Measurements from ENCODE around the gene CAD. TPM values are rescaled to one million over a fixed set of nuclear protein-coding genes. Genes with fewer than 3 reads are reported as not detected.

Gene CAD
- total RNA-seq, 1 donor from 2014 or later, result 51.2 TPM

DNA sequence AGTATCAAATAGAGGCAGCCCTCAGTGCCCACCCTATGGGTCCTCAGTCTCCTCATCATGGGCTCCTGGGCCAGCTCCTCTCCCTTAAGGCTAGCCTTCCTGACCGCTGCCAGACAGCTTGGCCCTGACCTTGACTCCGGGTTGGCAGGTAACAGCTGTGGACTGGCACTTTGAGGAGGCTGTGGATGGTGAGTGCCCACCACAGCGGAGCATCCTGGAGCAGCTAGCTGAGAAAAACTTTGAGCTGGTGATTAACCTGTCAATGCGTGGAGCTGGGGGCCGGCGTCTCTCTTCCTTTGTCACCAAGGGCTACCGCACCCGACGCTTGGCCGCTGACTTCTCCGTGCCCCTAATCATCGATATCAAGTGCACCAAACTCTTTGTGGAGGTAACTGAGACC is 19.0 kb downstream of the CAD start:
- FAIRE-seq, result no peak
- Mint-ChIP-seq H3K27ac (ENCODE audit: unreplicated experiment) (no peak overlapping the region), H3K4me1 (ENCODE audit: low read depth, unreplicated experiment) (no peaks in the 10 kb centered on the region), H3K27me3 (ENCODE audit: low read depth, unreplicated experiment) (no peaks in the 10 kb centered on the region), H3K9me3 (ENCODE audit: unreplicated experiment) (no peaks in the 10 kb centered on the region), H3K4me3 (ENCODE audit: unreplicated experiment) (no peak overlapping the region), H3K36me3 (ENCODE audit: low read depth, unreplicated experiment) (peaks cover 22% of the 10 kb centered on the region)
- Histone ChIP-seq H3K27ac (ENCODE audit: low read depth, low read length) (no peak overlapping the region), H3K79me2 (ENCODE audit: insufficient read depth, low read length) (no peaks in the 10 kb centered on the region), H2AFZ (ENCODE audit: low read depth, low read length) (no peak overlapping the region), H3K4me2 (ENCODE audit: low read length) (no peak overlapping the region), H3K27me3 (ENCODE audit: insufficient read depth, low read length) (no peaks in the 10 kb centered on the region), H3K4me1 (ENCODE audit: insufficient read depth, low read length) (no peaks in the 10 kb centered on the region), H3K36me3 (ENCODE audit: insufficient read depth, low read length) (peaks cover 74% of the 10 kb centered on the region), H3K9me3 (ENCODE audit: insufficient read depth, low read depth, low read length) (no peaks in the 10 kb centered on the region), H3K9ac (ENCODE audit: low read length) (no peak overlapping the region), H3K4me3 (ENCODE audit: insufficient read depth, low read depth, low read length) (no peak overlapping the region), H4K20me1 (ENCODE audit: insufficient read depth, low read length) (peaks cover 18% of the 10 kb centered on the region)
- TF ChIP-seq EZH2 (IDR thresholded peaks at IDR 0.05; ENCODE audit: insufficient read depth, low read length), result no peak
- TF ChIP-seq, protein P1, sequence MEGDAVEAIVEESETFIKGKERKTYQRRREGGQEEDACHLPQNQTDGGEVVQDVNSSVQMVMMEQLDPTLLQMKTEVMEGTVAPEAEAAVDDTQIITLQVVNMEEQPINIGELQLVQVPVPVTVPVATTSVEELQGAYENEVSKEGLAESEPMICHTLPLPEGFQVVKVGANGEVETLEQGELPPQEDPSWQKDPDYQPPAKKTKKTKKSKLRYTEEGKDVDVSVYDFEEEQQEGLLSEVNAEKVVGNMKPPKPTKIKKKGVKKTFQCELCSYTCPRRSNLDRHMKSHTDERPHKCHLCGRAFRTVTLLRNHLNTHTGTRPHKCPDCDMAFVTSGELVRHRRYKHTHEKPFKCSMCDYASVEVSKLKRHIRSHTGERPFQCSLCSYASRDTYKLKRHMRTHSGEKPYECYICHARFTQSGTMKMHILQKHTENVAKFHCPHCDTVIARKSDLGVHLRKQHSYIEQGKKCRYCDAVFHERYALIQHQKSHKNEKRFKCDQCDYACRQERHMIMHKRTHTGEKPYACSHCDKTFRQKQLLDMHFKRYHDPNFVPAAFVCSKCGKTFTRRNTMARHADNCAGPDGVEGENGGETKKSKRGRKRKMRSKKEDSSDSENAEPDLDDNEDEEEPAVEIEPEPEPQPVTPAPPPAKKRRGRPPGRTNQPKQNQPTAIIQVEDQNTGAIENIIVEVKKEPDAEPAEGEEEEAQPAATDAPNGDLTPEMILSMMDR (IDR thresholded peaks at IDR 0.05; ENCODE audit: insufficient read depth, low read depth, low read length), result no peak
- no peak for DNase-seq (ENCODE audit: low read depth)

DNA sequence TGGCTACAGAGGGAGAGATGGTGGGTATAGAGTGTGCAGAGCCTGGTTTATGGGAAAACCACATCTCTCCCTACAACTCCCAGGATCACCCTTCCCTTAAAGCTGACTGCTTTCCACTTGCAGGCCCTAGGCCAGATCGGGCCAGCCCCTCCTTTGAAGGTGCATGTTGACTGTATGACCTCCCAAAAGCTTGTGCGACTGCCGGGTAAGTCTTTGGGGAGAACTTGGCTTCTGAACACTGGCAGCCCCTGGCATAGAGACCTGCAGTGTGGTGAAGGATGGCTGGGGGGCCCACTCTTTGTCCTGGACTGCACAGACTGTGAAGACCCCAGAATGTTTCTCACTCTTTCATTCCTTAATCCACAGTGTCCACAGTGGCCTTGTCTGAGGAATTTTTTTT is 19.5 kb downstream of the CAD start:
- no peak for TF ChIP-seq EZH2 (IDR thresholded peaks at IDR 0.05; ENCODE audit: insufficient read depth, low read length)
- TF ChIP-seq, protein P1 (IDR thresholded peaks at IDR 0.05; ENCODE audit: insufficient read depth, low read depth, low read length), result no peak
- no peak overlapping the region for H3K4me3 Mint-ChIP-seq (ENCODE audit: unreplicated experiment)

DNA sequence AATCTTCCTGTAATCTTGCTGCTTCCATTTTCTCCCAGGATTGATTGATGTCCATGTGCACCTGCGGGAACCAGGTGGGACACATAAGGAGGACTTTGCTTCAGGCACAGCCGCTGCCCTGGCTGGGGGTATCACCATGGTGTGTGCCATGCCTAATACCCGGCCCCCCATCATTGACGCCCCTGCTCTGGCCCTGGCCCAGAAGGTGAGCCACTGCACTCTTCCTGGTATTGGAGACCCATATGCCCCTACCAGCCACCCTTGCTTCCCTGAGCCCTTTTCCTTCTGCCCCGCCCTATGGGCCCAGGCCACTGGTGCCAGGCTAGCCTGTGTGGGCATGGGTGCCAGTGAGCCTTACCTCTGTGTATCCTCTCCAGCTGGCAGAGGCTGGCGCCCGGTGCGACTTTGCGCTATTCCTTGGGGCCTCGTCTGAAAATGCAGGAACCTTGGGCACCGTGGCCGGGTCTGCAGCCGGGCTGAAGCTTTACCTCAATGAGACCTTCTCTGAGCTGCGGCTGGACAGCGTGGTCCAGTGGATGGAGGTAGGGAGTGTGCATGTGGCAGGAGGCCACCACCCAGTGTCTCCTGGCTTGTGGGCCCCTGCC is 20.3 kb downstream of the CAD start:
- no peak for TF ChIP-seq EZH2 (IDR thresholded peaks at IDR 0.05; ENCODE audit: insufficient read depth, low read length)
- TF ChIP-seq, protein P1 (IDR thresholded peaks at IDR 0.05; ENCODE audit: insufficient read depth, low read depth, low read length), result no peak

More for the DNA sequence above, 19.5 kb downstream of the CAD start:
- Histone ChIP-seq H3K4me2 (ENCODE audit: low read length) (no peak overlapping the region), H3K9me3 (ENCODE audit: insufficient read depth, low read depth, low read length) (no peaks in the 10 kb centered on the region), H4K20me1 (ENCODE audit: insufficient read depth, low read length) (peaks cover 19% of the 10 kb centered on the region), H2AFZ (ENCODE audit: low read depth, low read length) (no peak overlapping the region), H3K36me3 (ENCODE audit: insufficient read depth, low read length) (peaks cover 70% of the 10 kb centered on the region), H3K4me3 (ENCODE audit: insufficient read depth, low read depth, low read length) (no peak overlapping the region), H3K27ac (ENCODE audit: low read depth, low read length) (no peak overlapping the region), H3K79me2 (ENCODE audit: insufficient read depth, low read length) (no peaks in the 10 kb centered on the region), H3K9ac (ENCODE audit: low read length) (no peak overlapping the region), H3K4me1 (ENCODE audit: insufficient read depth, low read length) (no peaks in the 10 kb centered on the region), H3K27me3 (ENCODE audit: insufficient read depth, low read length) (no peaks in the 10 kb centered on the region)
- H3K27ac Mint-ChIP-seq (ENCODE audit: unreplicated experiment), result no peak overlapping the region
- H3K27me3 Mint-ChIP-seq (ENCODE audit: low read depth, unreplicated experiment), result no peaks in the 10 kb centered on the region
- FAIRE-seq, result no peak
- H3K36me3 Mint-ChIP-seq (ENCODE audit: low read depth, unreplicated experiment), result peaks cover 20% of the 10 kb centered on the region
- DNase-seq (ENCODE audit: low read depth), result no peak
- no peaks in the 10 kb centered on the region for H3K9me3 Mint-ChIP-seq (ENCODE audit: unreplicated experiment)
- H3K4me1 Mint-ChIP-seq (ENCODE audit: low read depth, unreplicated experiment), result no peaks in the 10 kb centered on the region

More for the DNA sequence above, 20.3 kb downstream of the CAD start:
- no peak overlapping the region for H3K4me3 Mint-ChIP-seq (ENCODE audit: unreplicated experiment)
- no peak overlapping the region for H3K27ac ChIP-seq (ENCODE audit: low read depth, low read length)
- no peak overlapping the region for H3K4me3 ChIP-seq (ENCODE audit: insufficient read depth, low read depth, low read length)
- H3K4me2 ChIP-seq (ENCODE audit: low read length), result no peak overlapping the region
- no peak overlapping the region for H3K27ac Mint-ChIP-seq (ENCODE audit: unreplicated experiment)
- FAIRE-seq (no peak), DNase-seq (ENCODE audit: low read depth) (no peak)
- H3K79me2 ChIP-seq (ENCODE audit: insufficient read depth, low read length), result no peaks in the 10 kb centered on the region
- H4K20me1 ChIP-seq (ENCODE audit: insufficient read depth, low read length), result peaks cover 19% of the 10 kb centered on the region
- no peaks in the 10 kb centered on the region for H3K9me3 Mint-ChIP-seq (ENCODE audit: unreplicated experiment)
- H3K27me3 Mint-ChIP-seq (ENCODE audit: low read depth, unreplicated experiment), result no peaks in the 10 kb centered on the region
- H3K36me3 ChIP-seq (ENCODE audit: insufficient read depth, low read length), result peaks cover 66% of the 10 kb centered on the region
- H3K4me1 ChIP-seq (ENCODE audit: insufficient read depth, low read length), result no peaks in the 10 kb centered on the region
- no peaks in the 10 kb centered on the region for H3K4me1 Mint-ChIP-seq (ENCODE audit: low read depth, unreplicated experiment)
- H3K27me3 ChIP-seq (ENCODE audit: insufficient read depth, low read length), result no peaks in the 10 kb centered on the region
- no peak overlapping the region for H3K9ac ChIP-seq (ENCODE audit: low read length)
- no peak overlapping the region for H2AFZ ChIP-seq (ENCODE audit: low read depth, low read length)
- H3K36me3 Mint-ChIP-seq (ENCODE audit: low read depth, unreplicated experiment), result peaks cover 24% of the 10 kb centered on the region
- H3K9me3 ChIP-seq (ENCODE audit: insufficient read depth, low read depth, low read length), result no peaks in the 10 kb centered on the region

All from astrocyte (in vitro differentiated cells and primary cell).